Nephron (organoid): ENCODE measurements around the gene SIPA1L3.

Source experiments
- H3K27ac Mint-ChIP-seq, 3 experiments: 2 replicates each; pipeline ENCODE4 v1.8.0; 2020; ENCODE audit warnings: mixed read lengths in 3 of 3, mild to moderate bottlenecking in 2 of 3, moderate library complexity in 1 of 3
- H3K27me3 Mint-ChIP-seq: 2 replicates; pipeline ENCODE4 v1.8.0; 2021; ENCODE audit warnings: low read depth, mild to moderate bottlenecking, moderate library complexity, mixed read lengths
- H3K36me3 Mint-ChIP-seq: 2 replicates; pipeline ENCODE4 v1.8.0; 2020; ENCODE audit warnings: low read depth, mixed read lengths
- H3K4me1 Mint-ChIP-seq: 2 replicates; pipeline ENCODE4 v1.8.0; 2020; ENCODE audit warnings: mixed read lengths
- H3K4me3 Mint-ChIP-seq, 3 experiments: 2 replicates each; pipeline ENCODE4 v1.8.0; 2020; ENCODE audit warnings: mild to moderate bottlenecking in 3 of 3, mixed read lengths in 3 of 3, moderate library complexity in 2 of 3
- H3K9me3 Mint-ChIP-seq: 2 replicates; pipeline ENCODE4 v1.8.0; 2020; ENCODE audit warnings: mixed read lengths
- TF ChIP-seq, protein P1 (sequence below), 3 experiments: fragments of 200-600 bp; sonication (generic); IDR thresholded peaks; one replicate each; pipeline ENCODE4 v1.5.0; 2021; ENCODE audit warnings: antibody characterized with exemption in 3 of 3; ENCODE audit not compliant: unreplicated experiment in 3 of 3

SIPA1L3 gene

DNA sequence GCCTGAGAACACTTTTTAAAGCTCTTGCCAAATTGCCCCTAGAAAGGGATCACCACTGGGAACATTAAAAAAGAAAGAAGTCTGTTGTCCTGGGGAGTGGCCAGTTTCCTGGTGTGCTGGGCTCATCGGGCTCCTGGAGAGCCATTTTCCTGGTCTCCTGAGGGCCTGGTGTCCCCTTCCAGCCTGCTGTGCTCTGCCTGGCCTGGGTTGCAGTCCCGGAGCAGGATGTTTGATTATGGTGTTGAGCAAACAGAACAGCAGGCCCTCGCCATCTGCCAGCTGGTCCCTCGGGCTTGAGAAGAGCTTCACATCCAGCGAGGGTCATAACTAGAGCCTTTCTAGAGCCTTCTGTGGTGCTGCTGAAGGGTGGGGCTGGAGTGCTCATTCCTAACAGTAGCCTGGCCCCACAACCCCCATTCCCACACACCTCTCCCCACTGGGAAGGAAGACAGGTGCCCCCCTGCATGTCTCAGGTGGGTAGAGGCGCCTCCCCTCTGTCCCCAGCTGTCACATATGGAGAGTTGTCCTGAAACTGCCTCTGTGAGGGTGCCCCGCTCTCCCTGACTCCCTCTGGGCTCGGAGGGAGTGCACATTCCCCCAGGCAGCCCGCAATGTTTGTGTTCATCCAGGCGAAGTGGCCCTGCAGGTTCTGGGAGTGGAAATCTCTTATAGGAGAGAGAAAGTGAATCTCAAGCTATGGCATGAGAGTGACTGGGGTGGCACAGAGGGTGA is 151.1 kb downstream of the SIPA1L3 start:
- Mint-ChIP-seq H3K9me3 (no peaks in the 10 kb centered on the region), H3K27me3 (no peaks in the 10 kb centered on the region), H3K4me3 (peak overlapping the region in 1 of 3 experiments; percentile 13), H3K36me3 (no peaks in the 10 kb centered on the region), H3K4me1 (peaks cover 48% of the 10 kb centered on the region), H3K27ac (peak overlapping the region; percentile 62 to 94 (median 91))
- TF ChIP-seq, protein P1, sequence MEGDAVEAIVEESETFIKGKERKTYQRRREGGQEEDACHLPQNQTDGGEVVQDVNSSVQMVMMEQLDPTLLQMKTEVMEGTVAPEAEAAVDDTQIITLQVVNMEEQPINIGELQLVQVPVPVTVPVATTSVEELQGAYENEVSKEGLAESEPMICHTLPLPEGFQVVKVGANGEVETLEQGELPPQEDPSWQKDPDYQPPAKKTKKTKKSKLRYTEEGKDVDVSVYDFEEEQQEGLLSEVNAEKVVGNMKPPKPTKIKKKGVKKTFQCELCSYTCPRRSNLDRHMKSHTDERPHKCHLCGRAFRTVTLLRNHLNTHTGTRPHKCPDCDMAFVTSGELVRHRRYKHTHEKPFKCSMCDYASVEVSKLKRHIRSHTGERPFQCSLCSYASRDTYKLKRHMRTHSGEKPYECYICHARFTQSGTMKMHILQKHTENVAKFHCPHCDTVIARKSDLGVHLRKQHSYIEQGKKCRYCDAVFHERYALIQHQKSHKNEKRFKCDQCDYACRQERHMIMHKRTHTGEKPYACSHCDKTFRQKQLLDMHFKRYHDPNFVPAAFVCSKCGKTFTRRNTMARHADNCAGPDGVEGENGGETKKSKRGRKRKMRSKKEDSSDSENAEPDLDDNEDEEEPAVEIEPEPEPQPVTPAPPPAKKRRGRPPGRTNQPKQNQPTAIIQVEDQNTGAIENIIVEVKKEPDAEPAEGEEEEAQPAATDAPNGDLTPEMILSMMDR (IDR thresholded peaks at IDR 0.05; ENCODE audit: unreplicated experiment in 3 of 3) = no peak

DNA sequence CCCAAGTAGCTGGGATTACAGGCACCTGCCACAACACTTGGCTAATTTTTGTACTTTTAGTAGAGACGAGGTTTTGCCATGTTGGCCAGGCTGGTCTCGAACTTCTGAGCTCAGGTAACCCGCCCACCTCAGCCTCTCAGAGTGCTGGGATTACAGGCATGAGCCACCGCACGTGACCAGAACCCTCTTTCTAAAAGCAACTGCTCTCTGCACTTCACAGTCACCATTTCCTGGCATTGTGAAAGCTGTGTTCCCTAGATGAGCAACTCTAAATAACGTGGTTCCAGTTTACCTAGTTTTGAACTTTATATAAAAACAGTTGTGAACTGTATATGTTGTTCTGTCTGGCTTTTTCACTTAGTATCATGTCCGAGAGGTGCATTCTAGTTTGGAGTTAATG is 152.9 kb downstream of the SIPA1L3 start:
- Mint-ChIP-seq H3K27me3 (no peaks in the 10 kb centered on the region), H3K4me1 (peaks cover 51% of the 10 kb centered on the region), H3K9me3 (no peaks in the 10 kb centered on the region), H3K36me3 (no peaks in the 10 kb centered on the region), H3K27ac (no peak overlapping the region), H3K4me3 (no peak overlapping the region)
- TF ChIP-seq, protein P1 (IDR thresholded peaks at IDR 0.05; ENCODE audit: unreplicated experiment in 3 of 3) = no peak

DNA sequence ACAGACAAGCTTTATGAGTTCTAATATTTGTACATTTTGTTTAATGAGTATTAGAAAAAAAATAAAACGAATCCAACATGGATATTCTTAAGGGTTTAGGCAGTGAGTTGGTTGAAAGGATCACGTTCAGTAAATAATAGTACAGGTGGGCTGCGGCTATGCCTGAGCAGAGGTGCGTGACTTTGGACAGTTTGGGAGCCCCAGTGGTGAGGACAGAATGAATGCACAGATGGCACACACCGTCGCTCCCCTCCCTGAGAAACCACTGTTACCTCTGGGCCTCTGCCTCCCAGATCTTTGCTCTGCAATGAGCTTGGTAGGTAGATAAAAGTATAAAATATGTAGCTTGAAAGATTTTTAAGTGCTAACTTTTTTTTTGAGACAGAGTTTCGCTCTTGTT is 153.3 kb downstream of the SIPA1L3 start:
- no peak overlapping the region for H3K4me3 Mint-ChIP-seq
- H3K27me3 Mint-ChIP-seq = no peaks in the 10 kb centered on the region
- H3K27ac Mint-ChIP-seq = no peak overlapping the region
- H3K4me1 Mint-ChIP-seq = peaks cover 47% of the 10 kb centered on the region
- TF ChIP-seq, protein P1 (IDR thresholded peaks at IDR 0.05; ENCODE audit: unreplicated experiment in 3 of 3) = no peak
- no peaks in the 10 kb centered on the region for H3K9me3 Mint-ChIP-seq
- H3K36me3 Mint-ChIP-seq = no peaks in the 10 kb centered on the region

DNA sequence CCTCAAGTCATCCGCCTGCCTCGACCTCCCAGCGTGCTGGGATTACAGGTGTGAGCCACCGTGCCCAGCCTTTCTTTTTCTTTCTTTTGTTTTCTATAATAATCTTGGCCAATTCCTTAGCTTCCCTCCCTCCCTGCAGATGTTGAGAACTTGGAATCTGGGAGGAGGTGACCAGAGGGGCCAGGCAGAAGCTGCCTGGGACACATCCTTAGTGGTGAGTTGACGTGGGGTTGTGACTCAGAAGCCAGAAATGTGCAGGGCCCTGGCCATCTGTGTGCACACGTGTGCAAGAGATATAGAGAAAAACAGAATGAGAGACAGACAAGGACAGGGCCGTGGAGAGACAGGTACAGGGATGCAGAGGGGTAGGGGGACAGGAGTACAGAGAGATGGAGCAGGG is 154.3 kb downstream of the SIPA1L3 start:
- peaks cover 37% of the 10 kb centered on the region for H3K4me1 Mint-ChIP-seq
- no peaks in the 10 kb centered on the region for H3K9me3 Mint-ChIP-seq
- no peaks in the 10 kb centered on the region for H3K27me3 Mint-ChIP-seq
- no peak overlapping the region for H3K4me3 Mint-ChIP-seq
- H3K36me3 Mint-ChIP-seq = no peaks in the 10 kb centered on the region
- peak overlapping the region; percentile 10 to 62 (median 10) for H3K27ac Mint-ChIP-seq
- TF ChIP-seq, protein P1 (IDR thresholded peaks at IDR 0.05; ENCODE audit: unreplicated experiment in 3 of 3) = no peak

DNA sequence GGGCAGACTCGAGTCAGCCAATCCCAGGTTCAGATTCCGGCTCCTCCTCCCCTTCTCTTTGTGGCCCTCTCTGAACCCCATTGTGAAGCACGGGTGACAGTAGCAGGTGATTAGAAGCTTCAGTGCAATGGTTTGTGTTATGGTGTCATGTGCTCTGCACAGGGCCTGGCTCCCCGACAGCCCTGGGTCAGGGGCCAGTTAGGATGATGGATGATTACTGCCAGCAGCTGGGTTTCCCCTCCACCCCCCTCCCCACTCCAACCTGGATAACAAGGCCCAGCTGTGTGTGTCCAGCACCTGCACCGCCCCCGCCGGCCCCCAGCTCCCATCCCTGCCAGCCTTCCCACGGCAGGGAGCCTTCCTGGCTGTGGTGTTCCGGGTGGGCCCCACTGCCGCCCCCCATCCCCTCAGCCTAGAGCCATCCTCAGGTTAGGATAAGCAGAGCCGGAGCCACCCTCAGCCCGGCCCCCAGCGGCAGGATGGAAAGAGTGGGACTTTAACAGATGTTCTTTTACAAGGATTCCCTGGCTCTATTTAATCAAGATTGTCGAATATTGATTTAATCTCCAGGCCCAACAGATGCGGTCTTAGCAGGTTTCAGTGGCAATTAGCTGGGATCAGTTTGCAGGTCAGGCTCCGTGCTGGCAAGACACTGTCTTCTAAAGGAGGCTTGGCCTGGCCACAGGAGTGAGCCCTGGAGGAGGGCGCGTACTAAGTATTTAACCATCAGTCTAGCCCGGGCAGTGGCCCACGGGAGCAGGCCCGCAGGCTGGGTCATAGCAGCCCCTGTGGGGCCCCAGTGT is 156.2 kb downstream of the SIPA1L3 start:
- H3K27ac Mint-ChIP-seq = peak overlapping the region; percentile 67 to 94 (median 91)
- no peaks in the 10 kb centered on the region for H3K27me3 Mint-ChIP-seq
- peaks cover 29% of the 10 kb centered on the region for H3K4me1 Mint-ChIP-seq
- TF ChIP-seq, protein P1 (IDR thresholded peaks at IDR 0.05; ENCODE audit: unreplicated experiment in 3 of 3) = no peak
- H3K4me3 Mint-ChIP-seq = peak overlapping the region in 1 of 3 experiments; percentile 42
- H3K9me3 Mint-ChIP-seq = no peaks in the 10 kb centered on the region
- no peaks in the 10 kb centered on the region for H3K36me3 Mint-ChIP-seq
